ENCODE results near the gene COL23A1.

The COL23A1 gene

GRCh38 chr5:178453224-178453623 lies 137.0 kb downstream of the COL23A1 start:
- DNase-seq = no peak

GRCh38 chr5:178450121-178451028 lies 139.8 kb downstream of the COL23A1 start:
- no peak for DNase-seq

- DNase-seq = no peak
Measured at GRCh38 chr5:178449163-178450070, 140.8 kb downstream of the COL23A1 start.

- DNase-seq = no peak
Measured at GRCh38 chr5:178445534-178445933, 144.7 kb downstream of the COL23A1 start.

GRCh38 chr5:178442405-178443257 lies 147.6 kb downstream of the COL23A1 start:
- no peak for DNase-seq

GRCh38 chr5:178441486-178442270 lies 148.5 kb downstream of the COL23A1 start:
- no peak for DNase-seq

- no peak for DNase-seq
Measured at GRCh38 chr5:178440181-178440580, 150.0 kb downstream of the COL23A1 start.

GRCh38 chr5:178439493-178440180 lies 150.6 kb downstream of the COL23A1 start:
- no peak for DNase-seq

GRCh38 chr5:178438796-178439195 lies 151.4 kb downstream of the COL23A1 start:
- DNase-seq = no peak

- DNase-seq = no peak
Measured at GRCh38 chr5:178437386-178438075, 152.7 kb downstream of the COL23A1 start.

GRCh38 chr5:178436326-178436940 lies 153.8 kb downstream of the COL23A1 start:
- DNase-seq = no peak

GRCh38 chr5:178435321-178436238 lies 154.6 kb downstream of the COL23A1 start:
- DNase-seq = no peak

GRCh38 chr5:178434851-178435250 lies 155.3 kb downstream of the COL23A1 start:
- no peak for DNase-seq

- DNase-seq = no peak
Measured at GRCh38 chr5:178434016-178434761, 156.0 kb downstream of the COL23A1 start.

- DNase-seq = no peak
Measured at GRCh38 chr5:178433273-178433775, 156.9 kb downstream of the COL23A1 start.

- DNase-seq = no peak
Measured at GRCh38 chr5:178432421-178433272, 157.5 kb downstream of the COL23A1 start.

GRCh38 chr5:178431782-178432165 lies 158.4 kb downstream of the COL23A1 start:
- no peak for DNase-seq
